HPDE6-E6E7 (cell line): ENCODE data around the gene SURF6.
"Not testable (repeated sequence)": the region's sequence is repeated elsewhere in the genome, so short reads cannot be mapped to it uniquely, and the experiment has no call there.

Experiments
- DNase-seq: peaks from one replicate; pipeline ENCODE4 v3.0.0; 2011; ENCODE audit warnings: missing footprints; ENCODE audit errors: extremely low spot score

Gene SURF6

DNA sequence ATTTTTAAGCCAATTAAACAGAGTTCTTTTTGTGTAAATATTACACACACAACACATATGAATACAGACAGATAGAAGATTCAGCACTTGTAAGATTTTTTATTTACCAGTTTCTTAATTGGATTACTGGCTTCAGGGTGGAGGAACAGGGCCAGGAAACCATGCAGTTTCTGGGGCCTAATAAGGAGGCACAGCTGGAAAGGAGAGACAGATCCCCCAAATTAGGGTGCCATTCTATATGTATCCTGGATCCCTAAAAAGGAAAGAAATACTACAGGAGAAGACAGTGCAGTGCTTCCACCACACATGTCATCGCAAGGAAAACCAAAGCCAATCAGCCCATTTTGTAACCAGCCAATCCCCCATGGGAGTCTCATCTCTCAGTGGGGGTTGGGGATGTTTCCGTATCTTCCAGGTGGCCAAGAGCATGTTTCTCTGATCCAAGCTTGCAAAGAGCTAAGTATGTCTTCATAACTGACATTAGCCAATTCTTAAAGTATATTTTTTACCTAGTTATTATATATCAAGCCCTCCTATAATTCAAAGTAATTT is 45.2 kb downstream of the SURF6 start:
- no peak for DNase-seq

DNA sequence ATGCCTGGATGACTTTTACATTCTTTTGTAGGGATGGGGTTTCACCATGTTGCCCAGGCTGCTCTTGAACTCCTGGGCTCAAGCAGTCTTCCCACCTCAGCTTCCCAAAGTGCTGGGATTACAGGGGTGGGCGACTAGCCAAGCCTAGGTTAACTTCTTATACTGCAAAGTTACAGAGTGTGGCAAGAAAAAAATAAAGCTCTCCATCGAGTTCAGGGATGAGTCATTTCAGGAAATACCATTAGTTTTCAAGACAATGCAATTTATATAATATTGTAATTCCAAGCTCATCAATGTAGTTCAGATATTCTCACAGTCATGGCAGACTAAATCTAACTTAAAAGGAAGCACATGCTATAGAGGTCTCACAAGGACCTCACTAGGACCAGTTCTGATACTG is 49.5 kb downstream of the SURF6 start:
- DNase-seq: no peak

DNA sequence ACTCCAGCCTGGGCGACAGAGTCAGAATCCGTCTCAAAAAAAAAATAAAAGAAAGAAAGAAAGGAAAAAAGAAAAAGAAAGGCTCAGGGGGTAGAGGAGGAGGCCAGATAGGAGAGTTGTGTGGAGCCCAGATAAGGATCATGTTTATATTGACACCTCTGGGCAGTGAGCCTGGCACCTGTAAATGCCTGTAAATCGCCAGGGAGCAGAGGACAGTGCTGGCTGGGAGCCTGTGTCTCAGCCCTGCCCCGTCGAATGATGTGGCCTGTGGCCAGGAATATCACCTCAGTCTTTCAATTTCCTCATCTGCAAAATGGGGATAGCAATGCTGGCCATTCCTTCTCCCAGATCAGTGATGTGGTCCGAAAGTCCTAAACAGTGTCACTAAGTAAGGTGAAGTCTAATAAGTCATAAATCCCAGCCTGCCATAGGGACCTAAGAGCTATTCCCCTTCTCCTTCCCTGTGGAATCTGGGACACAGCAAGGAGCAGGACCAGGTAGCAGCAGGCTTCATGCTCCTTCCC is 50.7 kb downstream of the SURF6 start:
- DNase-seq: no peak

DNA sequence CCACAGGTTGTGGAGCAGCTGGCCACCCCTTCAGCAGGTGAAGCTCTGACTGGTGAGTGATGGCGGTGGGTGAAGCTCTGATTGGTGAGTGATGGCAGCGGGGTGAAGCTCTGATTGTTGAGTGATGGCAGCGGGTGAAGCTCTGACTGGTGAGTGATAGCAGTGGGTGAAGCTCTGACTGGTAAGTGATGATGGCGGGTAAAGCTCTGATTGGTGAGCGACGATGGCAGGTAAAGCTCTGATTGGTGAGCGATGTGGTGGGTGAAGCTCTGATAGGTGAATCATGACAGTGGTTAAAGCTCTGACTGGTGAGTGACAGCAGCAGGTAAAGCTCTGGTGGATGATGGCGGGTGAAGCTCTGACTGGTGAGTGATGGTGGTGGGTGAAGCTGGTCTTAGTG is 51.6 kb downstream of the SURF6 start:
- DNase-seq: no peak

DNA sequence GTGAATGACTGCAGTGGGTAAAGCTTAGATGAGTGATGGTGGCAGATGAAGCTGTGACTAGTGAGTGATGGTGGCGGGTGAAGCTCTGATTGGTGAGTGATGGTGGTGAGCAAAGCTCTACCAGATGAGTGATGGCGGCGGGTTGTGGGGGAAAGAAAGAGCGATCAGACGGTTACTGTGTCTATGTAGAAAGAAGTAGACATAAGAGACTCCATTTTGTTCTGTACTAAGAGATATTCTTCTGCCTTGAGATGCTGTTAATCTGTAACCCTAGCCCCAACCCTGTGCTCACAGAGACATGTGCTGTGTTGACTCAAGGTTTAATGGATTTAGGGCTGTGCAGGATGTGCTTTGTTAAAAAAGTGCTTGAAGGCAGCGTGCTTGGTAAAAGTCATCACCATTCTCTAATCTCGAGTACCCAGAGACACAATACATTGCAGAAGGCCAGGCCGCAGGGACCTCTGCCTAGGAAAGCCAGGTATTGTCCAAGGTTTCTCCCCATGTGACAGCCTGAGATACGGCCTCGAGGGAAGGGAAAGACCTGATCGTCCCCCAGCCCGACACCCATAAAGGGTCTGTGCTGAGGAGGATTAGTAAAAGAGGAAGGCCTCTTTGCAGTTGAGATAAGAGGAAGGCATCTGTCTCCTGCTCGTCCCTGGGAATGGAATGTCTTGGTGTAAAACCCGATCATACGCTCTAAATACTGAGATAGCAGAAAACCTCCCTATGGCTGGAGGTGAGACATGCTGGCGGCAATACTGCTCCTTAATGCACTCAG is 52.5 kb downstream of the SURF6 start:
- not testable (repeated sequence) for DNase-seq

DNA sequence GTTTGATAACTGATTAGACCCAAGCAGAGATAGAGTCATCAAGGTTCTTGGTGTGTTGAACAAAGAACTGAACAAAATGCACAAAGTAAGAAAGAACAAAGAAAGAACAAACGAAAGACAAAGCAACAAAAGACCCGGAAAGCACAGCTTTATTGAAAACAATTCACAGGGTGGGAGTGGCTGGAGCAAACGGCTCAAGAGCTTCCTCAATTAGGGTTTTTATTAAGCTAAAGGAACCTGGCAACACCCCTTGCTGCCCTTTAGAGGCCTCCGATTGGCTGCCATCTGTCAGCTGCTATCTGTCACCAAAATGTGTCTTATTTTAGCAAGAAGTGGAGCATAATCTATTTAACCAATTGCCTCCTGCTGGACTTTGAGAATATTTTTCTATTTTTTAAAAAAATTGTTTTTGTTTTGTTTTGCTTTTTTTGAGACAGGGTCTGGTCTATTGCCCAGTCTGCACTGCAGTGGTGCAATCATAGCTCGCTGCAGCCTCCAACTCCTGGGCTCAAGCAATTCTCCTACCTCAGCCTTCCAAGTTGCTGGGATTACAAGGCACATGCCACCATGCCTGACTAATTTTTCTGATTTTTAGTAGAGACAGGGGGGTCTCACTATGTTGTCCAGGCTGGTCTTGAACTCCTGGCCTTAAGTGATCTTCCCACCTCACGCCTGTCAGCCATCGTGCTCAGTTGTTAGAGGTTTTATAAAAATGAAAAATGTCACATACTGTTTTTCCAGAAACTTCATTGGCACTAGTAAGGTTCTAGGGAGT is 53.3 kb downstream of the SURF6 start:
- no peak for DNase-seq

DNA sequence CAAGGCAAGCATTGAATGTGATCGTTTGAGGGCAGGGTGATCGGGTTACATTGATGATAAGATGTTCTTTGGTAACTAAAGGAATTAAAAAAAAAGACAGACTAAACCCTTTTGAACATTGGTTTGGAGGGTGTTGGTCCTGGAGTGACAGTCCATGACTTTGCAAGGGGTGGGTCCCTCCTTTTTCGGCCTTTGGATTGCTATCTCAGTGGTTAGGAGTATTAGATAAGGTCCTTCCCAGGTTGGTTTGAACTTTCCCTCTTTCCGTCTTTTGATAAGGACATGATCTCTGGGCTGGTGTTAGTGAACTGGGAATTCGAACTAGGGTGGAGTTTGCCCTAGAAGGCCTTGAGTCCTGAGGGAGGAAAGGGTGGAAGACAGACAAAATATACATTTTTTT is 55.6 kb downstream of the SURF6 start:
- no peak for DNase-seq
